OCI-LY3 (cell line): ENCODE measurements around the gene MAN1B1.

Experiments used
- H2AFZ ChIP-seq: fragments of 200-600, 300-600 bp; shearing (Covaris generic); 2 replicates; pipeline ENCODE4 v1.6.0; 2014; ENCODE audit warnings: antibody characterized with exemption, low read depth, low read length
- H3K27ac ChIP-seq: fragments of 200-600, 300-600 bp; sonication (generic); 2 replicates; pipeline ENCODE4 v1.5.1; 2014; ENCODE audit warnings: mild to moderate bottlenecking, low read length, moderate library complexity, mixed read lengths
- H3K27me3 ChIP-seq: fragments of 200-600, 300-600 bp; sonication (generic); 2 replicates; pipeline ENCODE4 v1.6.1; 2014; ENCODE audit warnings: low read depth, low read length, mixed read lengths
- H3K36me3 ChIP-seq: fragments of 200-600, 300-600 bp; sonication (generic); replicated peaks from 2 replicates; pipeline ENCODE3; 2014; ENCODE audit warnings: low read depth, low read length, mixed read lengths
- H3K4me1 ChIP-seq: fragments of 300-600, 200-600 bp; sonication (generic); 2 replicates; pipeline ENCODE4 v1.6.1; 2014; ENCODE audit warnings: low read length, mixed read lengths
- H3K4me2 ChIP-seq: fragments of 200-600, 300-600 bp; sonication (generic); 2 replicates; pipeline ENCODE4 v1.6.1; 2014; ENCODE audit warnings: low read length, mixed read lengths
- H3K4me3 ChIP-seq: fragments of 300-600, 200-600 bp; sonication (generic); 2 replicates; pipeline ENCODE4 v1.5.1; 2014; ENCODE audit warnings: antibody characterized with exemption, mild to moderate bottlenecking, low read length, moderate library complexity
- H3K79me2 ChIP-seq: fragments of 300-600, 200-600 bp; shearing (Covaris generic); 2 replicates; pipeline ENCODE4 v1.6.1; 2014; ENCODE audit warnings: mild to moderate bottlenecking, low read length, mixed read lengths
- H3K9ac ChIP-seq: fragments of 300-600, 200-600 bp; shearing (Covaris generic); 2 replicates; pipeline ENCODE4 v1.6.0; 2014; ENCODE audit warnings: mild to moderate bottlenecking, low read length, moderate library complexity
- H3K9me3 ChIP-seq: fragments of 200-600, 300-600 bp; shearing (Covaris generic); 2 replicates; pipeline ENCODE4 v1.6.1; 2014; ENCODE audit warnings: low read length, mixed read lengths; ENCODE audit not compliant: insufficient read depth
- H4K20me1 ChIP-seq: fragments of 200-600, 300-600 bp; sonication (generic); 2 replicates; pipeline ENCODE4 v1.6.1; 2016; ENCODE audit warnings: low read length, mixed read lengths; ENCODE audit not compliant: insufficient read depth
- CTCF ChIP-seq: fragments of 200-600, 300-600 bp; sonication (generic); IDR thresholded peaks from 2 replicates; pipeline ENCODE4 v1.5.1; 2014; ENCODE audit warnings: antibody characterized with exemption, low read length, low read depth
- EZH2phosphoT487 ChIP-seq: fragments of 200-600 bp; shearing (Covaris generic); IDR thresholded peaks from 2 replicates; pipeline ENCODE4 v1.6.1; 2018; ENCODE audit warnings: antibody characterized with exemption, mixed run types, low read depth

The MAN1B1 gene

GRCh38 chr9:137108608-137109249 is 21.9 kb downstream of the MAN1B1 start:
- Histone ChIP-seq H3K9me3 (no peaks in the 10 kb centered on the region), H4K20me1 (no peaks in the 10 kb centered on the region), H3K36me3 (peaks cover 22% of the 10 kb centered on the region), H3K4me1 (no peaks in the 10 kb centered on the region), H3K27ac (no peak overlapping the region), H3K4me2 (no peak overlapping the region), H3K79me2 (no peaks in the 10 kb centered on the region), H2AFZ (no peak overlapping the region), H3K4me3 (no peak overlapping the region), H3K9ac (no peak overlapping the region), H3K27me3 (no peaks in the 10 kb centered on the region)
- TF ChIP-seq CTCF (no peak), EZH2phosphoT487 (no peak)

- Histone ChIP-seq H4K20me1 (no peaks in the 10 kb centered on the region), H3K36me3 (peaks cover 16% of the 10 kb centered on the region), H2AFZ (no peak overlapping the region), H3K9me3 (no peaks in the 10 kb centered on the region), H3K9ac (no peak overlapping the region), H3K4me2 (no peak overlapping the region), H3K4me1 (no peaks in the 10 kb centered on the region), H3K27ac (no peak overlapping the region), H3K79me2 (no peaks in the 10 kb centered on the region), H3K4me3 (no peak overlapping the region), H3K27me3 (no peaks in the 10 kb centered on the region)
- TF ChIP-seq CTCF: no peak
- no peak for TF ChIP-seq EZH2phosphoT487
Observed at GRCh38 chr9:137109250-137110146, 22.7 kb downstream of the MAN1B1 start.

- Histone ChIP-seq H3K4me1 (peaks cover under 1% of the 10 kb centered on the region; the same call in 1 of the 2 replicates), H3K9me3 (no peaks in the 10 kb centered on the region), H2AFZ (no peak overlapping the region), H3K79me2 (no peaks in the 10 kb centered on the region), H3K4me3 (no peak overlapping the region), H4K20me1 (no peaks in the 10 kb centered on the region), H3K36me3 (peaks cover 11% of the 10 kb centered on the region), H3K27me3 (no peaks in the 10 kb centered on the region), H3K27ac (no peak overlapping the region), H3K9ac (no peak overlapping the region), H3K4me2 (no peak overlapping the region)
- no peak for TF ChIP-seq EZH2phosphoT487
- TF ChIP-seq CTCF: no peak
Observed at GRCh38 chr9:137110147-137110910, 23.5 kb downstream of the MAN1B1 start.
